HepG2 (cell line): ENCODE measurements around the gene CLEC16A.

ENCODE experiments used
- EZH2 ChIP-seq: conservative IDR thresholded peaks from 2 replicates; pipeline ENCODE4 v1.6.1; 2012; ENCODE audit warnings: mild to moderate bottlenecking, low read depth, low read length, moderate library complexity
- ZNF24 ChIP-seq: fragments of 450-650 bp; IDR thresholded peaks from 2 replicates; pipeline ENCODE4 v1.6.1; 2017; ENCODE audit warnings: antibody characterized with exemption, mild to moderate bottlenecking
- TF ChIP-seq, protein P1 (sequence below): sonication (generic); formaldehyde crosslinking; IDR thresholded peaks from 2 replicates; pipeline ENCODE4 v1.5.0; 2020; ENCODE audit warnings: mild to moderate bottlenecking, missing genetic modification reagents, moderate library complexity
- TF ChIP-seq, protein P2 (sequence below): sonication (generic); formaldehyde crosslinking; IDR thresholded peaks from 2 replicates; pipeline ENCODE4 v1.9.0; 2021; ENCODE audit warnings: mild to moderate bottlenecking, missing genetic modification reagents

DNA sequence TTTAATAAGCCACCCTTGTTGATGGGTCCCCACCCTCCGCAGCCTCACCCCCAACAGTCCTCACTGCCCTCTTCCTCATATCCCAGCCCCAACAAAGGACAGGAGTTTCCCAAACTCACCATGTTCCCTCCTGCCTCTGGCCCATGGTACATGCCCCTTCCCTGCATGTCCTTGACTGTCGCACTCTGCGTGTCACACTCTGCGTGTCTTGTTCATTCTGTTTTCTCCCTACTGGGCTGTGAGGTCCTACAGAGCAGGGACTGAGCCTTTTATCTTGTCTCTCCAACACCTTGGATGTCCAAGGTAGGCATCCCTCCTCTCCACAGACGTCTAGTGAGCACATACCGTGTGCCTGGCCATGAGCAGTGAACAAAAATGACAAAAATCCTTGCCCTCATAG, 156.9 kb downstream of the CLEC16A start:
- TF ChIP-seq, protein P1, sequence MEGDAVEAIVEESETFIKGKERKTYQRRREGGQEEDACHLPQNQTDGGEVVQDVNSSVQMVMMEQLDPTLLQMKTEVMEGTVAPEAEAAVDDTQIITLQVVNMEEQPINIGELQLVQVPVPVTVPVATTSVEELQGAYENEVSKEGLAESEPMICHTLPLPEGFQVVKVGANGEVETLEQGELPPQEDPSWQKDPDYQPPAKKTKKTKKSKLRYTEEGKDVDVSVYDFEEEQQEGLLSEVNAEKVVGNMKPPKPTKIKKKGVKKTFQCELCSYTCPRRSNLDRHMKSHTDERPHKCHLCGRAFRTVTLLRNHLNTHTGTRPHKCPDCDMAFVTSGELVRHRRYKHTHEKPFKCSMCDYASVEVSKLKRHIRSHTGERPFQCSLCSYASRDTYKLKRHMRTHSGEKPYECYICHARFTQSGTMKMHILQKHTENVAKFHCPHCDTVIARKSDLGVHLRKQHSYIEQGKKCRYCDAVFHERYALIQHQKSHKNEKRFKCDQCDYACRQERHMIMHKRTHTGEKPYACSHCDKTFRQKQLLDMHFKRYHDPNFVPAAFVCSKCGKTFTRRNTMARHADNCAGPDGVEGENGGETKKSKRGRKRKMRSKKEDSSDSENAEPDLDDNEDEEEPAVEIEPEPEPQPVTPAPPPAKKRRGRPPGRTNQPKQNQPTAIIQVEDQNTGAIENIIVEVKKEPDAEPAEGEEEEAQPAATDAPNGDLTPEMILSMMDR (CRISPR knock-in tag) = no peak
- TF ChIP-seq, protein P2, sequence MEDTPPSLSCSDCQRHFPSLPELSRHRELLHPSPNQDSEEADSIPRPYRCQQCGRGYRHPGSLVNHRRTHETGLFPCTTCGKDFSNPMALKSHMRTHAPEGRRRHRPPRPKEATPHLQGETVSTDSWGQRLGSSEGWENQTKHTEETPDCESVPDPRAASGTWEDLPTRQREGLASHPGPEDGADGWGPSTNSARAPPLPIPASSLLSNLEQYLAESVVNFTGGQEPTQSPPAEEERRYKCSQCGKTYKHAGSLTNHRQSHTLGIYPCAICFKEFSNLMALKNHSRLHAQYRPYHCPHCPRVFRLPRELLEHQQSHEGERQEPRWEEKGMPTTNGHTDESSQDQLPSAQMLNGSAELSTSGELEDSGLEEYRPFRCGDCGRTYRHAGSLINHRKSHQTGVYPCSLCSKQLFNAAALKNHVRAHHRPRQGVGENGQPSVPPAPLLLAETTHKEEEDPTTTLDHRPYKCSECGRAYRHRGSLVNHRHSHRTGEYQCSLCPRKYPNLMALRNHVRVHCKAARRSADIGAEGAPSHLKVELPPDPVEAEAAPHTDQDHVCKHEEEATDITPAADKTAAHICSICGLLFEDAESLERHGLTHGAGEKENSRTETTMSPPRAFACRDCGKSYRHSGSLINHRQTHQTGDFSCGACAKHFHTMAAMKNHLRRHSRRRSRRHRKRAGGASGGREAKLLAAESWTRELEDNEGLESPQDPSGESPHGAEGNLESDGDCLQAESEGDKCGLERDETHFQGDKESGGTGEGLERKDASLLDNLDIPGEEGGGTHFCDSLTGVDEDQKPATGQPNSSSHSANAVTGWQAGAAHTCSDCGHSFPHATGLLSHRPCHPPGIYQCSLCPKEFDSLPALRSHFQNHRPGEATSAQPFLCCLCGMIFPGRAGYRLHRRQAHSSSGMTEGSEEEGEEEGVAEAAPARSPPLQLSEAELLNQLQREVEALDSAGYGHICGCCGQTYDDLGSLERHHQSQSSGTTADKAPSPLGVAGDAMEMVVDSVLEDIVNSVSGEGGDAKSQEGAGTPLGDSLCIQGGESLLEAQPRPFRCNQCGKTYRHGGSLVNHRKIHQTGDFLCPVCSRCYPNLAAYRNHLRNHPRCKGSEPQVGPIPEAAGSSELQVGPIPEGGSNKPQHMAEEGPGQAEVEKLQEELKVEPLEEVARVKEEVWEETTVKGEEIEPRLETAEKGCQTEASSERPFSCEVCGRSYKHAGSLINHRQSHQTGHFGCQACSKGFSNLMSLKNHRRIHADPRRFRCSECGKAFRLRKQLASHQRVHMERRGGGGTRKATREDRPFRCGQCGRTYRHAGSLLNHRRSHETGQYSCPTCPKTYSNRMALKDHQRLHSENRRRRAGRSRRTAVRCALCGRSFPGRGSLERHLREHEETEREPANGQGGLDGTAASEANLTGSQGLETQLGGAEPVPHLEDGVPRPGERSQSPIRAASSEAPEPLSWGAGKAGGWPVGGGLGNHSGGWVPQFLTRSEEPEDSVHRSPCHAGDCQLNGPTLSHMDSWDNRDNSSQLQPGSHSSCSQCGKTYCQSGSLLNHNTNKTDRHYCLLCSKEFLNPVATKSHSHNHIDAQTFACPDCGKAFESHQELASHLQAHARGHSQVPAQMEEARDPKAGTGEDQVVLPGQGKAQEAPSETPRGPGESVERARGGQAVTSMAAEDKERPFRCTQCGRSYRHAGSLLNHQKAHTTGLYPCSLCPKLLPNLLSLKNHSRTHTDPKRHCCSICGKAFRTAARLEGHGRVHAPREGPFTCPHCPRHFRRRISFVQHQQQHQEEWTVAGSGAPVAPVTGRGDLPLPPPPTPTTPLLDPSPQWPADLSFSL (CRISPR knock-in tag) = no peak
- TF ChIP-seq EZH2 = no peak
- no peak for TF ChIP-seq ZNF24
